Measurements from ENCODE around the gene ZNF718. TPM values are rescaled to one million over a fixed set of nuclear protein-coding genes. Genes with fewer than 3 reads are reported as not detected.

Gene ZNF718
- total RNA-seq, 1 donor from 2014 or later: 11.1 TPM

Other genes starting within 250 kb of the ZNF718 start
- gene ZNF595, start 71.2 kb upstream of the ZNF718 start, total RNA-seq: 3.3 and 3.4 TPM in 2 replicates
- gene ZNF732, start 181.0 kb downstream of the ZNF718 start, total RNA-seq: not detected in 2 replicates
- 25.3 and 26.3 TPM in 2 replicates for gene ZNF141, start 213.3 kb downstream of the ZNF718 start, total RNA-seq

Measured in T-helper 1 cell treated with Interleukin-12 subunit alpha and Interleukin-12 subunit beta and Interleukin-4 antibody, amounts not matched to agents 30 ng/mL and 1 ng/mL, for 36 hours (primary cell).